Measurements from ENCODE around the gene PHLDB2. TPM values are rescaled to one million over a fixed set of nuclear protein-coding genes. Genes with fewer than 3 reads are reported as not detected.

PHLDB2 gene
- 33.7 and 44.0 TPM in 2 replicates for total RNA-seq

GRCh38 chr3:111859061-111859973, at the start of gene PHLDB2:
TSS of gene PHLDB2 (plus strand) at chr3:111859265. CDS start at chr3:111884078, 24,813 bp downstream.

GRCh38 chr3:111978583-111979433, 119.7 kb downstream of the PHLDB2 start, which contains the start of gene ABHD10:
TSS of gene ABHD10 (plus strand) at chr3:111979026. CDS start at chr3:111979062, 36 bp downstream.

GRCh38 chr3:111998636-111999483, 139.8 kb downstream of the PHLDB2 start, which contains the start of gene TAGLN3:
TSS of gene TAGLN3 (plus strand) at chr3:111998922. CDS start at chr3:111999423, 501 bp downstream.

Other genes starting within 250 kb of the PHLDB2 start
- gene PLCXD2, start 184.6 kb upstream of the PHLDB2 start, total RNA-seq: 5.1 and 9.5 TPM in 2 replicates
- gene ABHD10, start 119.8 kb downstream of the PHLDB2 start, total RNA-seq: 16.1 and 29.0 TPM in 2 replicates
- 3.3 and 11.9 TPM in 2 replicates for gene TAGLN3, start 139.7 kb downstream of the PHLDB2 start, total RNA-seq
- gene TMPRSS7, start 175.5 kb downstream of the PHLDB2 start, total RNA-seq: under 0.01 TPM in 1 of 2 replicates, not detected in the other
- gene C3orf52, start 227.1 kb downstream of the PHLDB2 start, total RNA-seq: 13.1 and 15.0 TPM in 2 replicates

Data from mesangial cell (primary cell).